NT2/D1 (cell line): Measurements from ENCODE around the gene RNPC3.

ENCODE experiments used
- DNase-seq: peaks from one replicate; pipeline ENCODE4 v3.0.0-alpha.2; 2011; ENCODE audit warnings: low read depth, low spot score
- H3K27me3 ChIP-seq: 2 replicates; pipeline ENCODE4 v1.6.0; 2011; ENCODE audit warnings: mild to moderate bottlenecking; ENCODE audit not compliant: insufficient read length, insufficient read depth
- H3K36me3 ChIP-seq: 2 replicates; pipeline ENCODE4 v1.6.1; 2011; ENCODE audit warnings: mild to moderate bottlenecking, low read length, mixed read lengths; ENCODE audit not compliant: insufficient read depth, insufficient read length
- H3K4me1 ChIP-seq: 2 replicates; pipeline ENCODE4 v1.5.1; 2011; ENCODE audit not compliant: insufficient read depth, insufficient read length
- H3K4me3 ChIP-seq: 2 replicates; pipeline ENCODE4 v1.5.1; 2011; ENCODE audit warnings: low read depth; ENCODE audit not compliant: insufficient read length
- H3K9ac ChIP-seq: 2 replicates; pipeline ENCODE4 v1.6.0; 2011; ENCODE audit warnings: low read depth; ENCODE audit not compliant: insufficient read length
- H3K9me3 ChIP-seq: 2 replicates; pipeline ENCODE4 v1.5.1; 2011; ENCODE audit warnings: mild to moderate bottlenecking, low read length; ENCODE audit not compliant: insufficient read depth
- SUZ12 ChIP-seq: IDR thresholded peaks from 2 replicates; pipeline ENCODE4 v1.6.1; 2011; ENCODE audit not compliant: insufficient read length, insufficient read depth; ENCODE audit errors: extremely low read depth
- YY1 ChIP-seq: IDR thresholded peaks from 2 replicates; pipeline ENCODE4 v1.6.1; 2011; ENCODE audit not compliant: insufficient read length, insufficient read depth
- ZNF274 ChIP-seq: IDR thresholded peaks from 2 replicates; pipeline ENCODE4 v1.6.1; 2011; ENCODE audit warnings: mild to moderate bottlenecking, low read depth, low read length

The RNPC3 gene

GRCh38 chr1:103509250-103509649 lies 16.2 kb upstream of the RNPC3 start:
- no peaks in the 10 kb centered on the region for H3K4me1 ChIP-seq
- no peaks in the 10 kb centered on the region for H3K27me3 ChIP-seq
- no peak for TF ChIP-seq ZNF274
- no peak for TF ChIP-seq SUZ12
- TF ChIP-seq YY1, result no peak
- H3K9ac ChIP-seq, result no peak overlapping the region
- no peaks in the 10 kb centered on the region; the same call in 1 of the 2 replicates for H3K9me3 ChIP-seq
- no peak overlapping the region for H3K4me3 ChIP-seq
- DNase-seq, result no peak
- no peaks in the 10 kb centered on the region for H3K36me3 ChIP-seq

- Histone ChIP-seq H3K4me1 (no peaks in the 10 kb centered on the region), H3K36me3 (no peaks in the 10 kb centered on the region), H3K4me3 (no peak overlapping the region), H3K9ac (no peak overlapping the region), H3K9me3 (no peaks in the 10 kb centered on the region; the same call in 1 of the 2 replicates), H3K27me3 (no peaks in the 10 kb centered on the region)
- no peak for DNase-seq
- TF ChIP-seq SUZ12, result no peak
- TF ChIP-seq YY1, result no peak
- no peak for TF ChIP-seq ZNF274
These were observed 11.8 kb upstream of the RNPC3 start for GRCh38 chr1:103513711-103514110.

- Histone ChIP-seq H3K4me3 (no peak overlapping the region), H3K27me3 (no peaks in the 10 kb centered on the region), H3K36me3 (no peaks in the 10 kb centered on the region), H3K9me3 (no peaks in the 10 kb centered on the region; the same call in 1 of the 2 replicates), H3K4me1 (no peaks in the 10 kb centered on the region), H3K9ac (no peak overlapping the region)
- no peak for TF ChIP-seq YY1
- TF ChIP-seq ZNF274, result no peak
- no peak for TF ChIP-seq SUZ12
- DNase-seq, result peak; percentile 20
These were observed 10.5 kb upstream of the RNPC3 start for GRCh38 chr1:103514920-103515503.

- TF ChIP-seq SUZ12 (no peak), YY1 (no peak), ZNF274 (no peak)
- H3K36me3 ChIP-seq, result no peaks in the 10 kb centered on the region
- no peak for DNase-seq
These were observed 9.2 kb upstream of the RNPC3 start for GRCh38 chr1:103516283-103516682.

GRCh38 chr1:103516693-103517092 lies 8.8 kb upstream of the RNPC3 start:
- Histone ChIP-seq H3K27me3 (no peaks in the 10 kb centered on the region), H3K36me3 (no peaks in the 10 kb centered on the region), H3K4me3 (no peak overlapping the region), H3K9ac (no peak overlapping the region), H3K4me1 (no peaks in the 10 kb centered on the region), H3K9me3 (no peaks in the 10 kb centered on the region)
- DNase-seq, result no peak
- no peak for TF ChIP-seq YY1

More at GRCh38 chr1:103516283-103516682, 9.2 kb upstream of the RNPC3 start:
- no peaks in the 10 kb centered on the region for H3K4me1 ChIP-seq
- no peaks in the 10 kb centered on the region for H3K27me3 ChIP-seq
- no peaks in the 10 kb centered on the region for H3K9me3 ChIP-seq
- H3K9ac ChIP-seq, result no peak overlapping the region
- H3K4me3 ChIP-seq, result no peak overlapping the region

GRCh38 chr1:103517380-103518047 lies 8.0 kb upstream of the RNPC3 start:
- no peaks in the 10 kb centered on the region for H3K9me3 ChIP-seq
- no peaks in the 10 kb centered on the region for H3K4me1 ChIP-seq
- no peaks in the 10 kb centered on the region for H3K27me3 ChIP-seq
- H3K36me3 ChIP-seq, result no peaks in the 10 kb centered on the region
- no peak for DNase-seq
- H3K4me3 ChIP-seq, result no peak overlapping the region
- H3K9ac ChIP-seq, result no peak overlapping the region
- TF ChIP-seq YY1 (no peak), SUZ12 (no peak), ZNF274 (no peak)

GRCh38 chr1:103520822-103521221 lies 4.7 kb upstream of the RNPC3 start:
- TF ChIP-seq SUZ12, result no peak
- TF ChIP-seq YY1, result no peak
- no peak for TF ChIP-seq ZNF274
- no peak overlapping the region for H3K9ac ChIP-seq

More at GRCh38 chr1:103520822-103521221, 4.7 kb upstream of the RNPC3 start:
- Histone ChIP-seq H3K4me3 (no peak overlapping the region), H3K4me1 (no peaks in the 10 kb centered on the region), H3K9me3 (peaks cover 7% of the 10 kb centered on the region; the same call in 1 of the 2 replicates), H3K36me3 (no peaks in the 10 kb centered on the region), H3K27me3 (no peaks in the 10 kb centered on the region)
- no peak for DNase-seq
